Fibroblast of skin of left biceps (primary cell): ENCODE data around the gene ZNF579.
"Not testable (repeated sequence)": the region's sequence is repeated elsewhere in the genome, so short reads cannot be mapped to it uniquely, and the experiment has no call there.

Experiments used
- DNase-seq, 2 experiments: peaks; one replicate each; pipeline ENCODE4 v3.0.0-alpha.2; 2013; ENCODE audit warnings: low read depth in 2 of 2

Gene ZNF579

GRCh38 chr19:55569477-55569876 is 11.2 kb downstream of the ZNF579 start:
- not testable (repeated sequence) for DNase-seq

- no peak for DNase-seq
Measured at GRCh38 chr19:55567708-55568328, 12.8 kb downstream of the ZNF579 start.

GRCh38 chr19:55566823-55567222 is 13.8 kb downstream of the ZNF579 start:
- DNase-seq: no peak

- DNase-seq: no peak
Measured at GRCh38 chr19:55563261-55563690, 17.4 kb downstream of the ZNF579 start.

- no peak for DNase-seq
Measured at GRCh38 chr19:55559684-55560083, 21.0 kb downstream of the ZNF579 start.

- no peak for DNase-seq
Measured at GRCh38 chr19:55554741-55555152, 25.9 kb downstream of the ZNF579 start.

GRCh38 chr19:55554302-55554701 is 26.3 kb downstream of the ZNF579 start:
- no peak for DNase-seq

- no peak for DNase-seq
Measured at GRCh38 chr19:55553217-55554182, 27.1 kb downstream of the ZNF579 start.

- DNase-seq: peak; percentile 65 to 66
Measured at GRCh38 chr19:55552620-55553019, 28.0 kb downstream of the ZNF579 start.

GRCh38 chr19:55552206-55552605 is 28.4 kb downstream of the ZNF579 start:
- DNase-seq: no peak

- no peak for DNase-seq
Measured at GRCh38 chr19:55550321-55550650, 30.4 kb downstream of the ZNF579 start.

- DNase-seq: peak; percentile 78 to 80
Measured at GRCh38 chr19:55549500-55550320, 30.9 kb downstream of the ZNF579 start.

GRCh38 chr19:55546822-55547614 is 33.6 kb downstream of the ZNF579 start:
- DNase-seq: no peak

- DNase-seq: no peak
Measured at GRCh38 chr19:55546011-55546410, 34.6 kb downstream of the ZNF579 start.

GRCh38 chr19:55545443-55545842 is 35.2 kb downstream of the ZNF579 start, which contains the start of gene SBK3:
SBK3 (minus strand) TSS chr19:55545543; CDS start chr19:55545543, 0 bp downstream.
- DNase-seq: no peak

- no peak for DNase-seq
Measured at GRCh38 chr19:55544776-55545439, 35.7 kb downstream of the ZNF579 start.

- DNase-seq: no peak
Measured at GRCh38 chr19:55544014-55544413, 36.6 kb downstream of the ZNF579 start.

GRCh38 chr19:55543567-55543966 is 37.1 kb downstream of the ZNF579 start:
- no peak for DNase-seq

- DNase-seq: no peak
Measured at GRCh38 chr19:55542292-55542855, 38.3 kb downstream of the ZNF579 start.

- DNase-seq: no peak
Measured at GRCh38 chr19:55541091-55541490, 39.6 kb downstream of the ZNF579 start.
